ENCODE data around the gene RUNX1.
"Not testable (repeated sequence)": the region's sequence is repeated elsewhere in the genome, so short reads cannot be mapped to it uniquely, and the experiment has no call there.

The RUNX1 gene

DNA sequence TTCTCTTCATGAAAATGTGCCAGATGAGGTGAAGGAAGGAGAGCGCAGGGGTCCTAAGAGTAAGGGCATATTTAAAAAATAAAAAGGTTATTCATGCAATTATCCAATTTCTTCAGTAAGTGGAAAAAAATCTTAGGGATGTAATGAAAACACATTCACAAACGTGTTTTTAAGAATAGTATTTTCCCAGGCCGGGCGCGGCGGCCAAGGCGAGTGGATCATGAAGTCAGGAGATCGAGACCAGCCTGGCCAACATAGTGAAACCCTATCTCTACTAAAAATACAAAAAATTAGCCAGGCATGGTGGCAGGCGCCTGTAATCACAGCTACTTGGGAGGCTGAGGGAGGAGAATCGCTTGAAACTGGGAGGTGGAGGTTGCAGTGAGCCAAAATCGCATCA is 82.2 kb downstream of the RUNX1 start:
- DNase-seq = not testable (repeated sequence)

DNA sequence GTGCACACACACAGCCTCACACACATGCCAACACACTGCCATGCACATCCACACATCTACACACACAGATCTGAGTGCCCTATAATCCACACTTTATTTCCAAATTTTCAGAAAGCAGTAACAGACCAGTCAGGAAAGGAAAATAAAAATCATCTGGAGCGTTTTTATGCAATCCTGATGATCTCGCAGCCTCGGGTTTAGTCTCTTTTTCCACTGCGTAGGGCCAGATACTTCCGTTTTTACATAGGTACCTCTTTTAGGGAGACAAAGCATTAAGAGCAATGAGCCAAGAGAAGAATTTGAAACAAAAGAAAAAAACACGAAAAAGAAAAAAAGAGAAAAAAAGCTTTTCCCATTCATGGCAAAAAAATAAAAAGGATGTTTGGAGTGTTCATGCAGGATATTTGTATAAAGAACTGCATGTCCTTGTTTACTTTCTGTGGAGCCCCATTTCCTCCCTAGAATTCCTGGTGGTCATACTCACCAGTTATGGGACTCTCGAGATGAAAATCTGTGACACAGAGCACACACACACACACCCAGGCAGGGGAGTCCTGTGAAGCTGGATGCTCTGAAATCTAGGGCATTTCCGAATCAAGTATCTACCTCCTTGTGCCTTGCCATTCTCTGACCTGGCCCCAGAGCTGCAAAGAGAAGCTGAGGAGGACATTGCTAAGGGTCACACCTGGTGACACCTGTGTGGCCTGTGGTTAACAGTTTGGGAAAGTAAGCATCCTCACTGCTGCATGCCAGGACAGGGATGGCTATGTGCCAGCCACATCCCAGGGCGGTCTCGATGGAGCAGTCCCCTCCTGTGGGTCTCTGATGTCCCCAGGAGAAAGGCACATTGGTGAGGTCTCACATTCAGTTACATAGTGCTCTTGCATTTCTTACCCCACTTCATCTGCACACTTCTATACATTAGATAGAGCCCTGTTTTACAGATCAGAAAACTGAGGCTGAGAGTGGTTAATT is 83.6 kb downstream of the RUNX1 start:
- DNase-seq = no peak

DNA sequence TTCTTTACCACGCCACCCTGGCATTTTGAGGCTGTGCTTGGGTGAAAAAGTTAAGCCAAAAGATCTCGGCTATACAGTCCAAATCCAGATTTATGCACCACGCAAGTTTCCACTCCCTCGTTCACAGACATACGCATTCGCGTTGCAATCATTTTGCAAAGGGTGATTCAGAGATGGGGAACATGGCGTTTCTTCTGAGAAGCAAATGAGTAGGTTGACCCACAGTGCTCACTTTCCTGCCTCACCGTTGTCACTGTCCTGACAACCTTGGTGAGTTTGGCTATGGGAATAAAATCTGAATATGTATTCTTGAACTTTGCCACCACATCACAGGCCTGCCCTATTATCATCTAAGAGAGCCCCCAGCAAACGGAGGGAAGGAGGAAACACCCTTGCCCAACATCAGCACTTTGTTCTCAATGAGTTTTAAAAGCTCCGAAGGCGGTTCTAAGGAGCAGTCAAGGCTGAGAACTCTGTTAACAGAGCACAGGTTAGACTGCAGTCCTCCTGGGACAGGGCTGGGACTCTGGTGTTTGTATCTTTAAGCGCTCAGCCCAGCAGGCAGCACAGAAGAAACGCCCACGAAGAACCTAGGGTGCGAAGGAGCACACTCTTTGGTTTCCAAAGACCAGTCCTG is 86.4 kb downstream of the RUNX1 start:
- no peak for DNase-seq

DNA sequence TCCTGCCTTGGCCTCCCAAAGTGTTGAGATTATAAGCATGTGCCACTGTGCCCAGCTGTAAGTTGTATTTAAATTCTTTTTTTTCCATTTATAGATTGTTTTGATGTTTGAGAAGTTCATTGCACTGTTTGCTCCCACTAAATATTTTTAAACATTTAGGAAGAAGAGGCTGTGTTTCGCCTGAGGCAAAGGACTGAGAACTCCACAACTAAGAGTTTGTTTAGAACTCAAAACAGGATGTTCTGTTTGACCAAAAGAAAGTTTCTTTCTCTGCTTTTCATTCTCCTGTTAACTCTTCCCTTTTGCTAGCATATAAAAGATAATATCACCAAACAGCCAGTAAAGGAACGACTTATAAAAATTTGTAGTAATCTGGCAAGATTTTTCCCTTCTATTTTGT is 87.0 kb downstream of the RUNX1 start:
- no peak for DNase-seq

DNA sequence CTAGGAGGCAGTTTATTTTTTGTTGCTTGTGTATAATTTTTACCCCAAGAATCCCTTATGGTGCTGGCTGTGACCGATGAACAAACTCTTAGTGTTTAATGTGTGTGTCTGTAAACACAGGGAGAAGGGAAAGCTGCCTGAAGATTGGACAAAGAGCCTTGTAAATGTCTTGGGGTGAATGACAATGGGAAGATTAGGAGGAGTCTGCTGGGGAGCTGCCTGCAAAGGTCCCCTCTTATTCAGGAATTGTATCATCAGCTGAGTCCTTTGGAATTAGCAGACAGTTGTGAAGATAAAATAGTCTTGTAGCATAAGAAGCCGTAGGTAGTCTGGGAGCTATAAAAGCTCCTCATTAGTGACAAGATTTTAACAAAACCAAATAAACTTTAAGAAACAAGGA is 88.4 kb downstream of the RUNX1 start:
- DNase-seq = no peak

DNA sequence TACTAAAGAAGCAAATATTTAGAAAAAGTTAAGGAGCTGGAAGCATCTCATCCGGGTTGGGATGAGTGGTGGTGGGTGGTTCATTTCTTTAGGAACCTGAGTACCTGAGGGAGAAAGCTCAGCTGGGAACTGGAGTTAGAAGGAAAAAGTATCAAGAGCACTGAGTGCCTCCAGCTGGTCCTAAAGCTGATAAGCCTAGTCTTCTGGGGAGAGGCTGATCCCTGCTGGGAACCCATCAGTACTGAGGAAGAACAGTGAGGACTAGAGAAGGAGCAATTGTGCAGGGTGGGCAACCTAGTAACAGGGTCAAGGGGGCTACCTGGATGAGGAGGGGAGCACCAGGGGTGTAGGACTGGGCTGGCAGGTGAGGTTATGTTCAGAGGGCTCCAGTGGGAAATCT is 89.5 kb downstream of the RUNX1 start:
- no peak for DNase-seq

DNA sequence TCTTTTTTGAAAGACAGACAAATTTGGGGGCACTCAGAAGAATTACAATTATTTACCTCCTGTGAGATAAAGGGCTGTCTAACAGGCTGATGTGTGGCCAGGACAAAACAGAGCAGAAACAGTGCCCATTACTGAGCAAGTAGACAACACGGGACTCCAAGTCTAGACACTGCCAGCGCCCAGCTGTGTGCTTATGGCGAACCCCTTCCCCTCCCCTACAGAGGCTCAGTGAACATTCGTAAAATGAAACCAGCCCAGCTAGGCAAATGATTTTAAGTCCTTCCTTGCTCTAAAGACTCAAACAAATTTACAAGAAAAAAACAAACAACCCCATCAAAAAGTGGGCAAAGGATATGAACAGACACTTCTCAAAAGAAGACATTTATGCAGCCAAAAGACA is 91.1 kb downstream of the RUNX1 start:
- DNase-seq = no peak

DNA sequence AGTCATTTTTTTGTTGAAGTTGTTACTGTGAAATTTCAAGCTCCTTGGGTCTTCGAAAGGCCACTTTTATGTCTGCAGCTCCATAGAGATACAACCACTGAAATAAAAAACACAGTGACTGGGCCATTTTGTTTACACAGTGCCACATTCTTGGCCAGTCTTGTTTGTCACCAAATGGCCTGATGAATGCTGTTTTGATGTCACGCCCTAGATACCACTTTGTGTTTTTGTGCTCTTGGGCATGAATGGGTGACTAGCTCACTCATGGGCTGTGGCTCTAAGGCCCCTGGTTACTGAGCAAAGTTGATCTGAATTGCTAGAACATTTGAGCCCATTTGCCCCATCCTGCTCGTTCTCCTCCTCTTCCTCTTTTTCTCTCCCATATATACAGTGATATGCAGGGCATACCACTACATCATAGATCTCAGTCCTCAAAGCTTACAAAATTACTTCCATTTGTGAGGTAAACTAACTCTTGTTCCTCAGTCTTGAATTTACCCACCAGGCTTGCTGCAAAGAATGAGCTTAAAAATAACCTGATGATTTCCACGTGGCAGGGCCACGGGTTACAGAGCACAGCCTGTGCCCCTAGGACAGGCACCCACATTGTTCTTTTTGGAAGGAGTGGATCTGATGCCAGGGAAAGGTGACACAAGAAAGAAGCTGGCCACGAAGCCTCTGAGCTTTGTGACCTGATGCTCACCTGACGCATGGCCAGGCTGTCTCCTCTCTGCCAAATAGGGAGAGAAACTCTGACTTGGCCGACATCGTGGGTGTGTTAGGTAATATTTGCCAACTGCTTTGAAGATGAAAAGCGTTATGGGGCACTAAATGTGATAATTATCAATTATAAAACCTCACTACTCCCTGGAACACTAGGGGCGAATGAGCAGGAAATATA is 92.4 kb downstream of the RUNX1 start:
- DNase-seq = no peak

DNA sequence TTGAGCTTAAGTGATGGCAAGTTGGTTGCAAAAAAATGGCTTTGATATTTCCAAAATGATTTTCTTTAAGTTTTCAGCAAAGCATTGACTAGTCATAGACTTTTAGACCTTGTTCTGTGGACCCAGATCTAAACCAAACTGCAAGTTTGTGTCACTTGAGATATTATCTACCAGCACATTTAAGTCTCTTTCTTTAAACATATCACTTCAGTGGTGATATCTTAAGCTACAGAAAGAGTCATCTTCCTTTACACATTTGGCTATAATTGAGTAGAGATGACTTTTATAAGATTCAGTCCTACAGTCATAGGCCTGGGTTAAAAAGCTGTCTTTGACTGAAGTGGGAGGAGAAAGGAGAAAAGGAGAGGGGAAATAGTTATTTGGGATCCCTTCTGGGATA is 95.2 kb downstream of the RUNX1 start:
- no peak for DNase-seq

DNA sequence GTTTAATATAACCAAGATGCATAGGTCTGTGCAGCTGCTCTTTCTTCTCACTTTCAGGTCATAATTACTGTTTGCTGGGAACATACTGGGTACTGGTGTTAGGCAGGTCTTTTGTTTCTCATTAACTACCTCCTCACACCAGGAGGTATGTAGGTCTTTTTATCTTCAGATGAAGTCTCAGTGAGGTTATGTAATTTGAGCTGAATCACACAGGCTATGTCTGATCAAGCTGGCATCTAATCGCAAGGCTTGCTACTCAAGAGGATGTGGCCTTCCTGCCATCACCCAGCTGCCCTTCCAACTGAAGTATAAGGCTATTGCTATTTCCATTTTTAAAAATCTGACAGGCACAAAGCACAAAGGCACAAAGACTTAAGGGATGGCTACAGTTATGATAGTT is 96.4 kb downstream of the RUNX1 start:
- DNase-seq = no peak

DNA sequence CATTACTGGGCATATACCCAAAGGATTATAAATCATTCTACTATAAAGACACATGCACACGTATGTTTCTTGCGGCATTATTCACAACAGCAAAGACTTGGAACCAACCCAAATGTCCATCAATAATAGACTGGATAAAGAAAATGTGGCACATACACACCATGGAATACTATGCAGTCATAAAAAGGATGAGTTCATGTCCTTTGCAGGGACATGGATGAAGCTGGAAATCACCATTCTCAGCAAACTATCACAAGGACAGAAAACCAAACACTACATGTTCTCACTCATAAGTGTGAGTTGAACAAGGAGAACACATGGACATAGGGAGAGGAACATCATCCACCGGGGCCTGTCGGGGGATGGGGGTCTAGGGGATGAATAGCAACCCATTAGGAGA is 97.2 kb downstream of the RUNX1 start:
- DNase-seq = not testable (repeated sequence)

DNA sequence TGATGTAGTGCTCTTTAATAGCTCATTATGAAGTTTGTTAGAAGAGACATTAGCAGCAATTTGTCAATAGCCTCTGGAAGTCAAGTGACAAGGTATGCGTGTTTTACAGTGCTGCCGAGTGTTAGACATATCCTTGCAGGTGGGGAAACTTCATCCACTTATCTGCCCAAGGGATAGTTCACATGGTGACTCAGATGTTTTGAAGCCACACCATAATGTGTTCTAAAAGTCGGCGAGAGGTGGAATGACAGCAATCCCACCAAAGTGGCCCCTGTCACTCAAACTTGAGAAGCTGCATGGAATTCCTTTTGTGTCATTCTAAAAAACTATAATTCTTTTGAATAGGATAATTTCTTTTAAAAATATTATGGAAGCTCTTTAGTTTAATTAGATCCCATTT is 98.1 kb downstream of the RUNX1 start:
- DNase-seq = no peak

DNA sequence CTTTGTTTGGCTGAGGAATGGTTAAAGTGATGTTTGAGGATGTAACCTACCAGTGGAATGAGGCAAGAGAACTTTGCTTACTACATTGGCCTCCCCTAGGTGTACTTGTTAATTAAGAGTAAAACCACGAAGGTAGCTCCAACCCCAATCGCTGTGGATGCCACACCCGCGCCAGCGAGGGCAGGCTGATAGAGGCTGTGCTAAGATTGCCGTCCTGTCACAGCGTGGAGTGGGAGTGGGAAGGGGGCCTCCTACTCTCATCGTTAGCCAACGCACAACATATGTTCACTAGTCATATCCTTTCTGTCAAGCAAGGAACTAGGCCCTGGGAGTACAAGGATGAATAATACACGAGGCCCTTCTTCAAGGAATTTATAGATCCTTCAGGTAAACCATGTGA is 99.6 kb downstream of the RUNX1 start:
- no peak for DNase-seq

DNA sequence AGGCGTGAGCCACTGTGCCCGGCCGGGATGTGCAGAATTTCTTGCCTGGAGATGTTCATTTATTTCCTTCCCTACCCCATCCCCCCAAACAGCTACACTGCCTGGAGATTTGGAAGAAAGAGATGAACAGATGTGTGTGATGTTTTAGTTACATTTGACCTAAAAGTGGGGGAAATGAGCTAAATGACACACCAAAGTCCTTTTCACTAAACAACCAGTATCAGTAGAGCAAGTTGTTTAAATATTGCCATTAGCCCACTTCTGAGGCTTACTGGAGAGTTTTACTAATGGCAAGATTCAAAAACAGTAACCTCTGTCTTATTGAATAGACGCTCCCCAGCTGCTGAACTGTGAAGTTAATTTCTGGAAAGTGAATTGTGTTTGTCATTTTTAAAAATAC is 100.1 kb downstream of the RUNX1 start:
- DNase-seq = no peak

DNA sequence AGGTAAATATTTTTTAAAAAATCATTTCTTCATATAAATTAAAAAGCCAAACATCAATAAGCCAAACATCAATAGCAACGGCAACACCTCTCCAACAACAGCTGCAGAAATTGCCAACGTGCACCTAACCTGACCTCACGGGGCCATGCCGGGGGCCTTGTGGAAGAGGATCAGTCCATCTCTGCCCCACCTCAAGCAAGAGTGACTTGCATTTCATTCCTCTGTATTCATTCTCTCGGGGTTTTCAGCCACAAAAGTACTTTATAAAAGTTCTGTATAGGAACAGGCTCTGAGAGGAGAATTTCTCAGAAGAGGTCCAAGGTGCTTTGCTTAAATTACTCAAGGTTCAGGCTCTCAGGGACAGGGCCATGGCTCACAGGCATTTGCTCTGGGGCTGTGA is 100.9 kb downstream of the RUNX1 start:
- no peak for DNase-seq

DNA sequence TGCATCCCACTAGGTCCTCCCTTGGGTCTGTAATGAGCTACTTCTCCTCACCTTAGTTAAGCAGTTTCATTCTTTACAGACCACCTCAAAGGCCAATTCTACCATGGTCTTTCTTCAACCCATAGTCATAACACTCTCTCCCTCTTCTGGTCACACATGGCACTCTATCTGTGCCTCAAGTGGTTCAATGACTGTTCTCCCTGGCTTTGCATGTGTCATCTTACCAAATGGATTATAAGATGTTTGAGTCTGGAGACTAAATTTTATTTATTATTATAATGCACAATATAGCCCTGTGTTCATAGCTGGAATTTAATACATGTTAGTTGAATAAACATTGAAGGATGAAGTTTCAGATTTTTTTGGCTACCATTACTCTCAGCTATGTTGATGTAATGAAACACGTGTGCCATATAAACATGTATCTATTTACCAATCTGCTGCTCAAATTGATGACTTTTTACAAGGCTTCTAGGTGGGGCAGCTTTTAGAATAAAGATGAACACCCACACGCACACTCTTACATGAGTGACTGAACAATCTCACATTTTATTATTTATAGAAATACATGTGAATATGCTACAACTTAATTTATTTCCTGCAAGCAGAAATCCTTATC is 102.1 kb downstream of the RUNX1 start:
- DNase-seq = no peak

DNA sequence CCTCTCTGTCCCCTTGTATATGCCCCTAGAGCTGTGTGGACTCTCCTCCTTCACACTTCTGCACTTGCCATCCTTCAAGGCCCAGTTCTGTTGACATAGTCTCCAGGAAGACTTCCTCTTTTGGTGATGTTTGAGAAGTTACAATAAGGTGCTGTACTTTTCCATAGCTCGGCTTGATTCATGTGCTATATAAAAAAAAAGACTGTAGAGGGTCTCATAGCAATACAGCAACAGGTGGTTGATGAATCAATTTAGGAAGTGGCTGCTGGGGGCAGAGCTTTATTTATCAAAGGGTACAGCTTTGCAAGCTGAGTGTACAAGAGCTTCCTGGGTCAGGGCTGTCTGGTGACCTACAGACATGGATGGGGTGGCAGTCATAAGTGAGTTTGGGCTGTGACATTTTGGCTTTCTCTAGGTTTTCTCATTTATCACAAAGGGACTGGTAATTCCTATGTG is 102.7 kb downstream of the RUNX1 start:
- no peak for DNase-seq

DNA sequence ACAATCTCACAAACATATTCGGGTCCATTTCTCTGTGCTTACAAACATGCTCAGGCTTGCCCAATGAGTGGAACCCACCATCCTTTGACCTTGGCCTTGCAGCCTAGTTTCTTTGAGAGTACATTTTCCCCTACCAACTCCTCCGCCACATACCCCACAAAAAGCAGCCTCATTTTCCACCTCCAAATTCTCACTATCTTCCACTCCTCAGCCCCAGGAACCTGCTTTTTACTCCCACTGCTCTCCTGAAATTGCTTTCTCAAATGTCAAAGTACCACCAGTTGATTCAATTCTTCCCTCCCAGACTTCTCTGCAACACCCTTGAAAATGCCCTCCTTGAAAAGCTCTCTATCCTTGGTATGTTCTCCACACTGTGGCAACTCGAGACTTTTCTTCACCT is 103.8 kb downstream of the RUNX1 start:
- no peak for DNase-seq

DNA sequence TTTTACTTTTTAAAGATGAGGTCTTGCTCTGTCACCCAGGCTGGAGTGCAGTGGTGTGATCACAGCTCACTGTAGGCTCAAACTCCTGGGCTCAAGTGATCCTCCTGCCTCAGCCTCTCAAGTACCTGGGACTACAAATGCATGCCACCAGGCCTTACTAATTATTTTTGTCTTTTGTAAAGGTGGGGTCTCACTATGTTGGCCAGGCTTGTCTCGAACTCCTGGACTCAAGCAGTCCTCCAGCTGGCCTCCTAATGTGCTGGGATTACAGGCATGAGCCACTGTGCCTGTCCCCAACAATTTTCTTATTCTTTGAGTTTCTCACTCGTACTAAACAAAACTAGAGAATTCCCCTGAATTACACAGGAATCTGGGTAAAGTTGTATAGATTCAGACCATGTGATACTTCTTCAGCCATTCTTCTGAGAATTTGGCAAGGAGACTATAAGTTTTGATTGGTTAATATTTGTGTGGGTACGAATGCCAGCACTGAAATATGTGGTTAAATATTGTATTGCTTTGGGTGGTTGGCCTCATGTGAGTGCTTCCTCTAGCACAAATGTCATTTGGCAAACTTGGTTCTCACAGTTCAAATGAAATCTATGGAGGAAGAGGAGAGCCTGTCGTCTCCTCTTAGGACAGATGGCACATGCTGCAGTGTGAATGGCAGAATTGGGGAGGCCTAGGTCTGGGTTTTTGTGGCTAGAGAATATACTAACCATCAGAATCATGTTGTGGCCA is 104.9 kb downstream of the RUNX1 start:
- no peak for DNase-seq

DNA sequence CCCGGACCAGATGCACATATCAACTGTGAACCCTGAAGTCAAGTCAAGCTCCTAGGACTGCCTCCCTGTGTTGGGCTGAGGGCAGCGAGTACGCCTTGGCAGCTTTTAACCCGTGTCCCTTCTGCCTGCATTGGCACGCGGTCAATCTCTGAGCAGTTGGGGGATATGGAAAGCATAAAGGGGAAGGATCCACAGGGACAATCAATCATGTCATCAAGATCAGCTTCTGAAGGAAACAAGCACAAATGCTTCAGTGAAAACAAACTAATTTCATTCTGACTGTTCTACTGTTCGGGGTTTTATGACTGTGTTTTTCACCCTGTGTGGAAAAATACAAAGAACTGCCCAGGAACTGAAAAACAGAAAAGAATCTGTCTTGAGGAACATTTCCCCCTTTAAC is 106.2 kb downstream of the RUNX1 start:
- no peak for DNase-seq

DNA sequence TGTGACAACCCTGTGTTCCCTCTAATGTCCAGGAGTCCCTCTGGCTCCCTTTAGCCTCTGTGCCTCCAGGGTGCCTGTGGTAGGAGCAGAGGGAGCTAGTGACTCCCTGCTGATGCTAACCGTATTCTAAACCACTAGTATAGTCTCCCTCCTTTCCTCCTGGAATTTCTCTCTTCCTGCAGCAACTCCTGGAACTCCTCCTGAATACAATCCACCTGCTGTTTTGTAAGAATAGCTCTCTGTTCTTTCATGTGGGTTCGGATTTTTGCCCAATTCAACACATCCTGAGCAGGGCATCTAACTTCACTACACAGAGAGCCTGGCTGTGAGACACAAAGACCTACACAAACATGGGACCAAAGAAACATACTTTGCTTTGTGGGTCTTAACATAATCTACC is 107.9 kb downstream of the RUNX1 start:
- DNase-seq = no peak

DNA sequence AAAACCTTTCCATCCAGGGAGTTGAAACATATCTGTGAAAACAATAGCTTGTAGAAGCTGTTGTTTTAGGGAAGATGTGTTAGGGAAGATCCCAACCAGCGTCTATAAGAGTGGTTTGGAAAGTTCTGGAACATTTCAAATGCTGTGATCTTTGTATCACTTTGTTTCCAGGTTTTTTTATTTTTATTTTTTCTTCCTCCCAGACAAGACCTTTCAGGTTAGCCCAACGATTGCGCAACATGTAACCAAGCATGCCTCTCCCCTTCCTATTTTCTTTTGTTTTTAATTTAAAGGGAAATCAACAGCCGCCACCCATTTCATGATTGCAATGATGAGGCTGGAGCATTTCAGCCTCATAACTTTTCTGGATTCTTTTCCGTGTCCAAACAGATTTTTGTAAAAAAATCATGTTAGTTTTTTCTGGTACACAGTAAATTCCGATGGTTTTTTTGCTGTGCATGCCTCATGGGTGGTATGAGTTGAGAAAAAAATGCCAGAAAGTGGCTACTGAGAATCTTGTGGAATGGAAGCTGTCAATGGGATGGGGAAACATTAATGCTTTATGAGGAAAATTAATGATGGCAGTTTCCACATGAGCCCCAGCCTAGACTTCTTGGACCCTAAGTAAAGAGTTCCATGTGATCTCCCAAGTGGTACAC is 109.3 kb downstream of the RUNX1 start:
- DNase-seq = no peak
